CD14-positive monocyte (primary cell): ENCODE results near the gene LMX1B. TPM values are rescaled to one million over a fixed set of nuclear protein-coding genes. Genes with fewer than 3 reads are reported as not detected.

Source experiments
- DNase-seq, 3 donors: peaks; one replicate each; pipeline ENCODE4 v3.0.0-alpha.2; 2011 to 2022
- H2AFZ ChIP-seq: 2 replicates; pipeline ENCODE4 v1.6.0; 2012; ENCODE audit warnings: mild to moderate bottlenecking, low read depth, low read length, inconsistent platforms; ENCODE audit not compliant: insufficient read depth, poor library complexity, severe bottlenecking
- H3K27ac ChIP-seq, 2 donors: 1 replicate in 1 of 2; 2 replicates in 1 of 2; pipeline ENCODE4 v1.5.1; 2012 to 2013; ENCODE audit warnings: low read length in 2 of 2, control low read depth in 1 of 2, inconsistent platforms in 1 of 2, low read depth in 1 of 2, mild to moderate bottlenecking in 1 of 2
- H3K27me3 ChIP-seq, 2 donors: one replicate each; pipeline versions ENCODE4 v1.6.0 to v1.6.1; 2011 to 2013; ENCODE audit warnings: low read length in 2 of 2; ENCODE audit not compliant: control insufficient read depth in 2 of 2, insufficient read depth in 2 of 2
- H3K36me3 ChIP-seq, 2 donors: replicated peaks in 1 of 2; 1 replicate in 1 of 2; 2 replicates in 1 of 2; pipeline versions ENCODE4 v1.5.1 to v1.6.1; 2012 to 2013; ENCODE audit warnings: low read length in 2 of 2, control low read depth in 1 of 2, inconsistent platforms in 1 of 2, mild to moderate bottlenecking in 1 of 2; ENCODE audit not compliant: insufficient read depth in 2 of 2, control insufficient read depth in 1 of 2
- H3K4me1 ChIP-seq, 2 donors: 1 replicate in 1 of 2; 2 replicates in 1 of 2; pipeline versions ENCODE4 v1.5.1 to v1.6.1; 2012 to 2013; ENCODE audit warnings: low read length in 2 of 2, control low read depth in 1 of 2, inconsistent platforms in 1 of 2, mild to moderate bottlenecking in 1 of 2, moderate library complexity in 1 of 2; ENCODE audit not compliant: insufficient read depth in 2 of 2, control insufficient read depth in 1 of 2
- H3K4me2 ChIP-seq: replicated peaks from 2 replicates; pipeline ENCODE3; 2012; ENCODE audit warnings: low read length, moderate library complexity, mild to moderate bottlenecking; ENCODE audit not compliant: poor library complexity, severe bottlenecking; ENCODE audit errors: extremely low read depth
- H3K4me3 ChIP-seq, 3 experiments: fragments of 200-600 bp in 1 of 3; sonication (generic) in 1 of 3; replicated peaks in 1 of 3; 1 replicate in 2 of 3; 2 replicates in 1 of 3; pipeline ENCODE4 v1.5.1; 2011 to 2013; ENCODE audit warnings: low read length in 3 of 3, mild to moderate bottlenecking in 3 of 3, control low read depth in 2 of 3, low read depth in 2 of 3, inconsistent platforms in 1 of 3, moderate library complexity in 1 of 3
- H3K79me2 ChIP-seq: 2 replicates; pipeline ENCODE4 v1.6.0; 2012; ENCODE audit warnings: mild to moderate bottlenecking, control low read depth, inconsistent platforms, low read length, moderate library complexity; ENCODE audit not compliant: insufficient read depth
- H3K9ac ChIP-seq: 2 replicates; pipeline ENCODE4 v1.6.0; 2017; ENCODE audit warnings: low read length, mild to moderate bottlenecking; ENCODE audit not compliant: insufficient read depth, poor library complexity, severe bottlenecking
- H3K9me3 ChIP-seq, 2 donors: replicated peaks in 1 of 2; 1 replicate in 1 of 2; 2 replicates in 1 of 2; pipeline versions ENCODE4 v1.5.1 to v1.6.1; 2012 to 2013; ENCODE audit warnings: low read length in 2 of 2, control low read depth in 1 of 2; ENCODE audit not compliant: control insufficient read depth in 1 of 2, insufficient read depth in 1 of 2
- H4K20me1 ChIP-seq: 2 replicates; pipeline ENCODE4 v1.6.0; 2012; ENCODE audit warnings: mild to moderate bottlenecking, low read length, control low read depth, moderate library complexity; ENCODE audit not compliant: insufficient read depth
- H3K27ac Mint-ChIP-seq, 7 donors: one replicate each; pipeline ENCODE4 v1.8.0; 2020; ENCODE audit warnings: mild to moderate bottlenecking in 7 of 7, mixed read lengths in 7 of 7, moderate library complexity in 6 of 7, inconsistent platforms in 2 of 7
- H3K27me3 Mint-ChIP-seq, 3 donors: one replicate each; pipeline ENCODE4 v1.8.0; 2021 to 2022; ENCODE audit warnings: low read depth in 3 of 3, mild to moderate bottlenecking in 3 of 3, mixed read lengths in 3 of 3, moderate library complexity in 3 of 3, inconsistent platforms in 1 of 3
- H3K36me3 Mint-ChIP-seq, 2 donors: one replicate each; pipeline ENCODE4 v1.8.0; 2020; ENCODE audit warnings: mixed read lengths in 2 of 2, inconsistent platforms in 1 of 2, mild to moderate bottlenecking in 1 of 2
- H3K4me1 Mint-ChIP-seq: one replicate; pipeline ENCODE4 v1.8.0; 2020; ENCODE audit warnings: mild to moderate bottlenecking, mixed read lengths
- H3K4me3 Mint-ChIP-seq, 2 donors: one replicate each; pipeline ENCODE4 v1.8.0; 2020; ENCODE audit warnings: mild to moderate bottlenecking in 2 of 2, mixed read lengths in 2 of 2, moderate library complexity in 1 of 2
- H3K9me3 Mint-ChIP-seq, 7 donors: one replicate each; pipeline ENCODE4 v1.8.0; 2020 to 2022; ENCODE audit warnings: mixed read lengths in 7 of 7, mild to moderate bottlenecking in 6 of 7, moderate library complexity in 6 of 7, inconsistent platforms in 2 of 7
- WGBS: methylation state at CpG from one replicate; pipeline ENCODE4 v1.1.5; 2013; ENCODE audit warnings: missing lambda C conversion rate; ENCODE audit not compliant: insufficient coverage; 5-methylcytosine and 5-hydroxymethylcytosine counted together
- intact Hi-C, 2 donors: fragments of 100-400 bp; cut with micrococcal nuclease; formaldehyde crosslinking; loops; one replicate each; pipeline versions ENCODE4 v1.15.0 to v1.15.1; 2023
- polyA plus RNA-seq, 3 donors: library from polyadenylated mRNA; depleted of rRNA in 1 of 3; unstranded in 2 of 3; stranded (reverse) in 1 of 3; fragments of 300-500 nt in 2 of 3; fragments of >200 nt in 1 of 3; fragmentation: Illumina TruSeq in 2 of 3; gene quantifications; 1 replicate in 2 of 3; 2 replicates in 1 of 3; pipeline ENCODE4 v1.2.3, GENCODE V29; 2012 to 2021
- TF ChIP-seq, protein P1 (sequence below): fragments of 200-600 bp; IDR thresholded peaks from one replicate; pipeline ENCODE4 v1.8.0; 2022; ENCODE audit warnings: antibody characterized with exemption, mild to moderate bottlenecking

LMX1B gene
- polyA plus RNA-seq, 3 donors = not detected

DNA sequence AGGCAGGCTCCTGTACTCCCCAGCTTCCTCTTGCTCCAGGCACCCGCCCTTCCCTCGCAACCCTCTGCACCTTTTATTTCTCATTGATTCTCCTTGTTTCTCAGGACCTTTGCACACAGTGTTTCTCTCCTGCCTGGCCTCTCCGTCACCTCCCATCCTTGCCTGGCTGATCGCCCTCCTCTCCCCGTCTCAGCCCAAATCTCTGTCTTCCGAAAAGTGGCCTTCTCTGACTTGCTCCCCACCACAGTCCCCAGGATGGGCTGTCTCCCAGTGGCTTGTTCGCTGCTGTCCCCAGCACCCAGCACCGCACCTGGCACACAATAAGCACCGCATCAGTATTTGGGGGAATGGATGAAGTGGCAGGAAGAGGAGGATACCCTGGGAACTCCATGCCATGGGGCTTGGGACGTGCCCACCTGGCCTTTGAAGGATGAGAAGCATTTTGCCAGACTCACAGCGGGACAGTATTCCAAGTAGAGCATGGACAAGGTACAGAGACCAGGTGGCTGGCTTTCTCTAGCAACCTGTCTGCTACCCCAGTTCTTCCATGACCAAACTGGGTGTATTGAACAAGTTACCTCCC is 62.5 kb downstream of the LMX1B start:
- Mint-ChIP-seq H3K4me1 (no peaks in the 10 kb centered on the region), H3K36me3 (peaks cover 0 to 2% of the 10 kb centered on the region in 2 donors), H3K4me3 (peak overlapping the region; percentile 41 to 82), H3K27ac (no peak overlapping the region), H3K27me3 (peaks cover 85 to 99% (median 92%) of the 10 kb centered on the region in 3 donors), H3K9me3 (peaks cover 0 to 13% (median 4%) of the 10 kb centered on the region in 7 donors)
- Histone ChIP-seq H4K20me1 (no peaks in the 10 kb centered on the region), H3K27ac (no peak overlapping the region), H3K4me2 (no peak overlapping the region), H3K36me3 (no peaks in the 10 kb centered on the region), H2AFZ (no peak overlapping the region), H3K9ac (no peak overlapping the region), H3K9me3 (peaks cover 5 to 33% of the 10 kb centered on the region in 2 donors), H3K4me3 (no peak overlapping the region), H3K79me2 (no peaks in the 10 kb centered on the region), H3K4me1 (no peaks in the 10 kb centered on the region), H3K27me3 (peaks cover 45 to 90% of the 10 kb centered on the region in 2 donors)
- intact Hi-C loops = no loop called here
- no peak for DNase-seq
- WGBS = 20% methylated on average over 7 of the region's 11 CpGs
- TF ChIP-seq, protein P1, sequence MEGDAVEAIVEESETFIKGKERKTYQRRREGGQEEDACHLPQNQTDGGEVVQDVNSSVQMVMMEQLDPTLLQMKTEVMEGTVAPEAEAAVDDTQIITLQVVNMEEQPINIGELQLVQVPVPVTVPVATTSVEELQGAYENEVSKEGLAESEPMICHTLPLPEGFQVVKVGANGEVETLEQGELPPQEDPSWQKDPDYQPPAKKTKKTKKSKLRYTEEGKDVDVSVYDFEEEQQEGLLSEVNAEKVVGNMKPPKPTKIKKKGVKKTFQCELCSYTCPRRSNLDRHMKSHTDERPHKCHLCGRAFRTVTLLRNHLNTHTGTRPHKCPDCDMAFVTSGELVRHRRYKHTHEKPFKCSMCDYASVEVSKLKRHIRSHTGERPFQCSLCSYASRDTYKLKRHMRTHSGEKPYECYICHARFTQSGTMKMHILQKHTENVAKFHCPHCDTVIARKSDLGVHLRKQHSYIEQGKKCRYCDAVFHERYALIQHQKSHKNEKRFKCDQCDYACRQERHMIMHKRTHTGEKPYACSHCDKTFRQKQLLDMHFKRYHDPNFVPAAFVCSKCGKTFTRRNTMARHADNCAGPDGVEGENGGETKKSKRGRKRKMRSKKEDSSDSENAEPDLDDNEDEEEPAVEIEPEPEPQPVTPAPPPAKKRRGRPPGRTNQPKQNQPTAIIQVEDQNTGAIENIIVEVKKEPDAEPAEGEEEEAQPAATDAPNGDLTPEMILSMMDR = no peak

DNA sequence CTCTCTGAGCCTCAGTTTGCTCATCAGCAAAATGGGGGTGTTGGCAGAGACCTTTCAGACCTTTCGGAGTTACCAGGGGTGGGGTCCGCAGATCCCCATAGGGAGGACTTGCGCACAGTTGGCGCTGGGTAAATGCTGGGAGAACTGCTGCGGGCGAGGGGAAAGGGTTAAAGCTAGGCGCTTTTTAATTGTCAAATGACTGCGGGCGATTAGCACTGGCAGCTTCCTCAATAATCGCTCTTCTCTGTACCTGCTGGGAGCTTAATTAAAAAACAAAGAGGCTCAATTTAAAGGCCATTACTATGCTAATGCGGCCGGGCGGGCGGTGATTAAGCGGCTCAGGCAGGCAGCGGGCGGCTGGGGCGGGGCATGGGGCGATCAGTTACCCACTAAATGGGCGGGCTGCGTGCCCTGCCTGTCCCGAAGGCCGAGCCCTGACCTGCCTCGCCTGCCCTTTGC is 63.0 kb downstream of the LMX1B start:
- DNase-seq = no peak
- no peaks in the 10 kb centered on the region for H3K4me1 ChIP-seq
- TF ChIP-seq, protein P1 = no peak
- peaks cover 0 to 13% (median 4%) of the 10 kb centered on the region in 7 donors for H3K9me3 Mint-ChIP-seq
- no peaks in the 10 kb centered on the region for H3K36me3 ChIP-seq
- H2AFZ ChIP-seq = no peak overlapping the region
- no peaks in the 10 kb centered on the region for H4K20me1 ChIP-seq
- no peak overlapping the region for H3K4me2 ChIP-seq
- peaks cover 0 to 2% of the 10 kb centered on the region in 2 donors for H3K36me3 Mint-ChIP-seq
- H3K79me2 ChIP-seq = no peaks in the 10 kb centered on the region
- no peak overlapping the region for H3K9ac ChIP-seq
- peak overlapping the region; percentile 41 to 82 for H3K4me3 Mint-ChIP-seq
- H3K4me3 ChIP-seq = no peak overlapping the region
- H3K27me3 Mint-ChIP-seq = peaks cover 86 to 98% (median 92%) of the 10 kb centered on the region in 3 donors
- H3K27me3 ChIP-seq = peaks cover 49 to 88% of the 10 kb centered on the region in 2 donors
- no peak overlapping the region for H3K27ac Mint-ChIP-seq
- H3K4me1 Mint-ChIP-seq = no peaks in the 10 kb centered on the region
- intact Hi-C loops = no loop called here
- H3K9me3 ChIP-seq = peaks cover 5 to 33% of the 10 kb centered on the region in 2 donors
- no peak overlapping the region for H3K27ac ChIP-seq
- 1% methylated on average over 22 of the region's 24 CpGs for WGBS
